SK-N-SH treated with all-trans-retinoic acid at 6 μM for 48 hours (cell line): ENCODE data around the gene CHRM3.

Source experiments
- ATAC-seq: fragments of 200-7000 bp; cut with Tn5 transposase; 3 replicates; pipeline ENCODE4 v1.9.1; 2020; ENCODE audit warnings: mild to moderate bottlenecking, moderate library complexity
- ARNTL ChIP-seq: fragments of 450-650 bp; formaldehyde crosslinking; IDR thresholded peaks from 2 replicates; pipeline ENCODE4 v1.5.0; 2020; ENCODE audit warnings: low read depth, mild to moderate bottlenecking, moderate library complexity, borderline replicate concordance
- CSDC2 ChIP-seq: fragments of 250-450 bp; sonication (Bioruptor Pico); IDR thresholded peaks from 2 replicates; pipeline ENCODE4 v1.5.0; 2020; ENCODE audit warnings: mild to moderate bottlenecking, moderate library complexity
- CSRNP3 ChIP-seq: fragments of 250-450 bp; sonication (Bioruptor Pico); IDR thresholded peaks from 2 replicates; pipeline ENCODE4 v1.5.1; 2021; ENCODE audit warnings: mild to moderate bottlenecking, moderate library complexity
- ESRRG ChIP-seq: fragments of 250-450 bp; sonication (Bioruptor Pico); IDR thresholded peaks from 2 replicates; pipeline ENCODE4 v1.6.1; 2021; ENCODE audit warnings: mild to moderate bottlenecking
- GLIS3 ChIP-seq: fragments of 250-450 bp; sonication (Bioruptor Pico); IDR thresholded peaks from 2 replicates; pipeline ENCODE4 v1.5.0; 2020; ENCODE audit warnings: mild to moderate bottlenecking, moderate library complexity
- ISL1 ChIP-seq: fragments of 250-450 bp; sonication (Bioruptor Pico); IDR thresholded peaks from 2 replicates; pipeline ENCODE4 v2.1.2; 2022; ENCODE audit warnings: mild to moderate bottlenecking, moderate library complexity
- OSR1 ChIP-seq: fragments of 250-450 bp; sonication (Bioruptor Pico); IDR thresholded peaks from 2 replicates; pipeline ENCODE4 v1.8.0; 2022; ENCODE audit warnings: moderate library complexity, mild to moderate bottlenecking, inconsistent platforms
- PATZ1 ChIP-seq: fragments of 250-450 bp; sonication (Bioruptor Pico); IDR thresholded peaks from 2 replicates; pipeline ENCODE4 v1.8.0; 2020; ENCODE audit warnings: mild to moderate bottlenecking, moderate library complexity, borderline replicate concordance
- PPARA ChIP-seq: fragments of 250-450 bp; sonication (Bioruptor Pico); IDR thresholded peaks from 2 replicates; pipeline ENCODE4 v1.5.0; 2020; ENCODE audit warnings: mild to moderate bottlenecking, borderline replicate concordance
- RARB ChIP-seq: fragments of 250-450 bp; sonication (Bioruptor Pico); IDR thresholded peaks from 2 replicates; pipeline ENCODE4 v1.8.0; 2021; ENCODE audit warnings: mild to moderate bottlenecking, moderate library complexity
- SNAI2 ChIP-seq: fragments of 250-450 bp; sonication (Bioruptor Pico); IDR thresholded peaks from 2 replicates; pipeline ENCODE4 v1.5.0; 2020; ENCODE audit warnings: mild to moderate bottlenecking, moderate library complexity
- TCF4 ChIP-seq: fragments of 250-450 bp; sonication (Bioruptor Pico); IDR thresholded peaks from 2 replicates; pipeline ENCODE4 v1.8.0; 2021; ENCODE audit warnings: mild to moderate bottlenecking, moderate library complexity, borderline replicate concordance
- TOX ChIP-seq: fragments of 250-450 bp; sonication (Bioruptor Pico); IDR thresholded peaks from 2 replicates; pipeline ENCODE4 v1.8.0; 2021; ENCODE audit warnings: mild to moderate bottlenecking, moderate library complexity, borderline replicate concordance
- TSHZ2 ChIP-seq: fragments of 250-450 bp; sonication (Bioruptor Pico); IDR thresholded peaks from 2 replicates; pipeline ENCODE4 v1.5.0; 2020; ENCODE audit warnings: mild to moderate bottlenecking, moderate library complexity
- ZC3H10 ChIP-seq: fragments of 250-450 bp; sonication (Bioruptor Pico); IDR thresholded peaks from 2 replicates; pipeline ENCODE4 v1.5.1; 2021; ENCODE audit warnings: mild to moderate bottlenecking, moderate library complexity
- ZFP3 ChIP-seq: fragments of 250-450 bp; sonication (Bioruptor Pico); IDR thresholded peaks from 2 replicates; pipeline ENCODE4 v1.5.0; 2020; ENCODE audit warnings: mild to moderate bottlenecking, moderate library complexity
- ZFP30 ChIP-seq: fragments of 450-650 bp; formaldehyde crosslinking; IDR thresholded peaks from 2 replicates; pipeline ENCODE4 v1.5.0; 2022; ENCODE audit warnings: mild to moderate bottlenecking, moderate library complexity
- ZNF565 ChIP-seq: fragments of 450-650 bp; formaldehyde crosslinking; conservative IDR thresholded peaks from 2 replicates; pipeline ENCODE4 v1.5.0; 2020; ENCODE audit warnings: low read depth, mild to moderate bottlenecking, moderate library complexity
- ZNF70 ChIP-seq: fragments of 450-650 bp; formaldehyde crosslinking; IDR thresholded peaks from 2 replicates; pipeline ENCODE4 v1.5.0; 2020; ENCODE audit warnings: mild to moderate bottlenecking, moderate library complexity
- ZNF8 ChIP-seq: fragments of 450-650 bp; formaldehyde crosslinking; IDR thresholded peaks from 2 replicates; pipeline ENCODE4 v1.5.0; 2020; ENCODE audit warnings: mild to moderate bottlenecking, moderate library complexity

Gene CHRM3

GRCh38 chr1:239428120-239428710 lies 41.8 kb downstream of the CHRM3 start:
- ATAC-seq, result peak; percentile 89

GRCh38 chr1:239429163-239429562 lies 42.8 kb downstream of the CHRM3 start:
- no peak for ATAC-seq
- TF ChIP-seq ESRRG (CRISPR knock-in tag) (no peak), SNAI2 (CRISPR knock-in tag) (no peak), ISL1 (no peak), RARB (CRISPR knock-in tag) (no peak), ZNF565 (CRISPR knock-in tag) (no peak), OSR1 (CRISPR knock-in tag) (no peak), PATZ1 (CRISPR knock-in tag) (no peak), ZFP3 (CRISPR knock-in tag) (no peak), ZFP30 (CRISPR knock-in tag) (no peak), ZNF70 (CRISPR knock-in tag) (no peak), TSHZ2 (no peak), CSDC2 (CRISPR knock-in tag) (no peak), ARNTL (CRISPR knock-in tag) (no peak), ZC3H10 (CRISPR knock-in tag) (no peak), TCF4 (CRISPR knock-in tag) (no peak)

More at GRCh38 chr1:239428120-239428710, 41.8 kb downstream of the CHRM3 start:
- TF ChIP-seq ZFP30 (CRISPR knock-in tag) (no peak), ISL1 (no peak), CSDC2 (CRISPR knock-in tag) (no peak), CSRNP3 (CRISPR knock-in tag) (no peak), ZNF70 (CRISPR knock-in tag) (no peak), PATZ1 (CRISPR knock-in tag) (no peak), RARB (CRISPR knock-in tag) (no peak), ZNF565 (CRISPR knock-in tag) (no peak), GLIS3 (no peak), ZC3H10 (CRISPR knock-in tag) (no peak), PPARA (no peak), ESRRG (CRISPR knock-in tag) (no peak), OSR1 (CRISPR knock-in tag) (no peak), TCF4 (CRISPR knock-in tag) (no peak), SNAI2 (CRISPR knock-in tag) (no peak), ARNTL (CRISPR knock-in tag) (no peak), ZFP3 (CRISPR knock-in tag) (no peak), TSHZ2 (no peak), ZNF8 (CRISPR knock-in tag) (no peak), TOX (no peak)
